ENCODE data around the gene LRRC7. TPM values are rescaled to one million over a fixed set of nuclear protein-coding genes. Genes with fewer than 3 reads are reported as not detected.

LRRC7 gene
- total and polyA plus RNA-seq, 2 of the 8 experiments (the other 6 are each of a cell fraction or from before 2014, with no cell fraction given): 0.03 to 0.17 TPM

- Histone ChIP-seq H4K8ac (ENCODE audit: extremely low read depth, insufficient read depth, low read length) (no peak overlapping the region), H3K4me1 (replicated peaks in 1 of 4; ENCODE audit: control insufficient read depth in 3 of 4, insufficient read depth in 4 of 4, low read length in 3 of 4) (no peaks in the 10 kb centered on the region), H2BK12ac (ENCODE audit: low read depth, low read length) (no peak overlapping the region), H3K56ac (replicated peaks; ENCODE audit: insufficient read length, low read depth, low read length) (no peak overlapping the region), H3K27me3 (replicated peaks in 1 of 4; ENCODE audit: control insufficient read depth in 3 of 4, extremely low read depth in 1 of 4, insufficient read depth in 3 of 4, low read length in 3 of 4) (no peaks in the 10 kb centered on the region), H3K23me2 (ENCODE audit: low read depth, low read length) (no peaks in the 10 kb centered on the region), H4K91ac (replicated peaks; ENCODE audit: insufficient read length, low read length) (no peak overlapping the region), H4K5ac (ENCODE audit: insufficient read length, low read depth, low read length) (no peak overlapping the region), H3K18ac (ENCODE audit: extremely low read depth, low read length) (no peak overlapping the region), H4K20me1 (replicated peaks in 1 of 2; ENCODE audit: control insufficient read depth in 1 of 2, insufficient read depth in 2 of 2, low read length in 2 of 2) (no peaks in the 10 kb centered on the region), H2BK120ac (replicated peaks; ENCODE audit: low read depth, low read length) (no peak overlapping the region), H2BK15ac (ENCODE audit: low read length) (no peak overlapping the region), H2AK5ac (ENCODE audit: low read depth, low read length) (no peak overlapping the region), H3K79me1 (ENCODE audit: low read depth, low read length) (no peaks in the 10 kb centered on the region), H3K27ac (ENCODE audit: low read depth, low read length) (no peak overlapping the region), H3K9me3 (ENCODE audit: insufficient read depth in 2 of 2, low read depth in 1 of 2, low read length in 1 of 2) (no peaks in the 10 kb centered on the region), H3K14ac (ENCODE audit: insufficient read length) (no peak overlapping the region), H3K79me2 (ENCODE audit: control insufficient read depth in 1 of 2, insufficient read depth in 2 of 2, low read length in 2 of 2) (no peaks in the 10 kb centered on the region), H2BK20ac (ENCODE audit: low read length) (no peak overlapping the region), H3K9ac (replicated peaks in 1 of 4; ENCODE audit: extremely low read depth in 1 of 4, low read depth in 3 of 4, low read length in 3 of 4) (no peak overlapping the region), H3K23ac (ENCODE audit: insufficient read length) (no peak overlapping the region), H3K4me3 (ENCODE audit: extremely low read depth in 1 of 4, insufficient read depth in 2 of 4, low read depth in 3 of 4, low read length in 4 of 4) (no peak overlapping the region), H3K4me2 (ENCODE audit: insufficient read depth in 1 of 2, low read depth in 2 of 2, low read length in 2 of 2) (no peak overlapping the region), H3K36me3 (ENCODE audit: control insufficient read depth in 2 of 4, insufficient read depth in 4 of 4, low read length in 3 of 4) (no peaks in the 10 kb centered on the region), H2AFZ (ENCODE audit: low read length) (no peak overlapping the region), H3K4ac (replicated peaks; ENCODE audit: insufficient read length, low read depth, low read length) (no peak overlapping the region), H2BK5ac (ENCODE audit: low read depth, low read length) (no peak overlapping the region)
- no peak for TF ChIP-seq YY1 (IDR thresholded peaks at IDR 0.05; ENCODE audit: low read depth, low read length)
- no peak for TF ChIP-seq CHD2 (IDR thresholded peaks at IDR 0.05; ENCODE audit: low read length)
- TF ChIP-seq CHD1 (IDR thresholded peaks at IDR 0.05; ENCODE audit: low read depth, low read length): no peak
- TF ChIP-seq KDM4A (IDR thresholded peaks at IDR 0.05; ENCODE audit: low read depth, low read length, severe bottlenecking): no peak
- FAIRE-seq (no peak), DNase-seq (ENCODE audit: low read depth in 1 of 2, low spot score in 2 of 2) (no peak)
- ChIA-PET POLR2A (ENCODE audit: partially characterized antibody) (no interaction called here), CTCF (ENCODE audit: partially characterized antibody) (no interaction called here)
- WGBS, 2 experiments (ENCODE audit: extremely low coverage in 1 of 2, insufficient coverage in 1 of 2, insufficient read length in 1 of 2, insufficient replicate concordance in 2 of 2, low coverage in 1 of 2, low lambda C conversion rate in 2 of 2, missing lambda C conversion rate in 1 of 2): 94% methylated on average over 1 of the region's 1 CpG; no CpG with 5 or more reads in 1 of the 2 experiments
Measured at GRCh38 chr1:69524015-69524414, 43.7 kb upstream of the LRRC7 start.
